Upper lobe of left lung (tissue), 6 donors: ENCODE measurements around the gene TIMM44. TPM values are rescaled to one million over a fixed set of nuclear protein-coding genes. Genes with fewer than 3 reads are reported as not detected.
A peak's percentile ranks its signal among the peaks of the same experiment; 100 is the strongest.

Experiments
- ATAC-seq, 2 donors: fragments of 200-7000 bp; cut with Tn5 transposase; one replicate each; pipeline ENCODE4 v1.9.1; 2022; ENCODE audit warnings: mild to moderate bottlenecking in 2 of 2, moderate library complexity in 2 of 2; ENCODE audit not compliant: low FRiP score in 2 of 2
- DNase-seq, 2 donors: peaks; one replicate each; pipeline ENCODE4 v3.0.0-alpha.2; 2019 to 2020
- H3K27ac ChIP-seq, 4 donors: fragments of 200-600 bp; sonication (generic); one replicate each; pipeline ENCODE4 v1.5.1; 2016 to 2019
- H3K27me3 ChIP-seq, 4 donors: fragments of 200-600 bp; sonication (generic); one replicate each; pipeline ENCODE4 v1.5.1; 2017 to 2019
- H3K36me3 ChIP-seq, 4 donors: fragments of 200-600 bp; sonication (generic); one replicate each; pipeline ENCODE4 v1.5.1; 2016 to 2019
- H3K4me1 ChIP-seq, 4 donors: fragments of 200-600 bp; sonication (generic); one replicate each; pipeline ENCODE4 v1.5.1; 2018 to 2019
- H3K4me3 ChIP-seq, 4 donors: fragments of 200-600 bp; sonication (generic); one replicate each; pipeline ENCODE4 v1.5.1; 2017 to 2019; ENCODE audit warnings: mild to moderate bottlenecking in 2 of 4, moderate library complexity in 1 of 4
- H3K9me3 ChIP-seq, 4 donors: fragments of 200-600 bp; sonication (generic); one replicate each; pipeline ENCODE4 v1.5.1; 2018 to 2019
- CTCF ChIP-seq, 6 experiments: fragments of 450-650 bp in 4 of 6; fragments of 200-600 bp in 2 of 6; sonication (generic) in 2 of 6; IDR thresholded peaks; one replicate each; pipeline ENCODE4 v1.5.1; 2016 to 2019; ENCODE audit warnings: antibody characterized with exemption in 6 of 6
- EP300 ChIP-seq, 4 donors: sonication (generic); formaldehyde crosslinking; IDR thresholded peaks; one replicate each; pipeline ENCODE4 v1.5.1; 2017; ENCODE audit warnings: antibody characterized with exemption in 4 of 4, control low read depth in 2 of 4
- POLR2A ChIP-seq, 4 donors: fragments of 450-650 bp; IDR thresholded peaks; one replicate each; pipeline ENCODE4 v1.5.1; 2016 to 2017; ENCODE audit warnings: antibody characterized with exemption in 4 of 4, mild to moderate bottlenecking in 2 of 4
- POLR2AphosphoS5 ChIP-seq, 2 donors: sonication (generic); formaldehyde crosslinking; IDR thresholded peaks; one replicate each; pipeline ENCODE4 v1.5.1; 2017; ENCODE audit warnings: antibody characterized with exemption in 2 of 2
- WGBS, 2 donors: methylation state at CpG; one replicate each; pipeline ENCODE4 v1.1.5; 2017 to 2018; 5-methylcytosine and 5-hydroxymethylcytosine counted together
- total RNA-seq, 6 donors: library from RNA; depleted of rRNA in 4 of 6; stranded (reverse); fragments of >200 nt in 4 of 6; gene quantifications; one replicate each; pipeline versions ENCODE4 v1.1.0 to v1.2.1, GENCODE V29; 2016 to 2021
- donor health status: DM: no; HTN: no; CAD: no; lungs with moderate emphysema.
- donor health status: DM: no; HTN: yes; CAD: no; lungs with severe emphysema.

TIMM44 gene
- total RNA-seq, 6 donors from 2014 or later: 39.8 to 83.2 (median 52.7) TPM

- DNase-seq (no peak), ATAC-seq (no peak)
- peak overlapping the region in 3 of 4 donors; percentile 55 to 78 (median 68) for H3K27ac ChIP-seq
- peaks cover 20 to 27% (median 21%) of the 10 kb centered on the region in 4 donors for H3K4me1 ChIP-seq
- H3K27me3 ChIP-seq: no peaks in the 10 kb centered on the region
- WGBS, 2 donors: 89 to 95% methylated on average over 11 to 18 of the region's 18 CpGs
- no peak for TF ChIP-seq EP300 (IDR thresholded peaks at IDR 0.05)
- TF ChIP-seq POLR2AphosphoS5 (IDR thresholded peaks at IDR 0.05): no peak
- H3K36me3 ChIP-seq: peaks cover 12 to 93% (median 54%) of the 10 kb centered on the region in 4 donors
- no peaks in the 10 kb centered on the region for H3K9me3 ChIP-seq
- no peak overlapping the region for H3K4me3 ChIP-seq
Measured at GRCh38 chr19:7983286-7983950, 40.0 kb upstream of the TIMM44 start.

- 70 to 73% methylated on average over 21 of the region's 21 CpGs for WGBS, 2 donors
- Histone ChIP-seq H3K4me1 (peaks cover 12 to 19% (median 14%) of the 10 kb centered on the region in 4 donors), H3K27me3 (no peaks in the 10 kb centered on the region), H3K36me3 (peaks cover 12 to 93% (median 57%) of the 10 kb centered on the region in 4 donors), H3K27ac (peak overlapping the region in 3 of 4 donors; percentile 53 to 78 (median 68)), H3K4me3 (no peak overlapping the region), H3K9me3 (no peaks in the 10 kb centered on the region)
- no peak for ATAC-seq
- no peak for TF ChIP-seq POLR2AphosphoS5 (IDR thresholded peaks at IDR 0.05)
- DNase-seq: no peak
Measured at GRCh38 chr19:7982651-7983099, 39.2 kb upstream of the TIMM44 start.

DNA sequence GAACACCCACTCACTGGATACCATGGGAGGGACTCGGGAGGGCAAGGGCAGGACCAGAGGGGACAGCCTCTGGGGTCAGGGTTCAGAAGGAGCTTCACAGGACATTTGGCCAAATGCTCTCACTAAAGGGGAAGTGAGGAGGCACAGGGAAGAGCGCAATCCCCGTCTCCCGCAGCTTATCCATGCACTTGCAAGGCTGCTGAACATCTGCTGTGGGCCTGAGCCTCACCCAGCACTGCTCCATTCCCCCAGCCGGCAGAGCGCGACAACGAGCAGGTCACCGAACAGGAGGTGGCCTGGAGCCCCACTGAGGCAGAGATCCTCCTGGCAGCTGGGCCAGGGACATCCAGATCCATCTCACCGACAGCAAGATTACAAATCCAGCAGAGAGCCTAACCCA, 38.6 kb upstream of the TIMM44 start:
- no peaks in the 10 kb centered on the region for H3K27me3 ChIP-seq
- ATAC-seq (no peak), DNase-seq (no peak)
- TF ChIP-seq POLR2AphosphoS5 (IDR thresholded peaks at IDR 0.05): no peak
- TF ChIP-seq CTCF (IDR thresholded peaks at IDR 0.05): no peak
- TF ChIP-seq EP300 (IDR thresholded peaks at IDR 0.05): no peak
- no peak for TF ChIP-seq POLR2A (IDR thresholded peaks at IDR 0.05)
- H3K4me3 ChIP-seq: no peak overlapping the region
- H3K9me3 ChIP-seq: no peaks in the 10 kb centered on the region
- 89 to 98% methylated on average over 10 of the region's 10 CpGs for WGBS, 2 donors
- H3K27ac ChIP-seq: peak overlapping the region; percentile 12 to 78 (median 60)
- peaks cover 7 to 14% (median 8%) of the 10 kb centered on the region in 4 donors for H3K4me1 ChIP-seq
- peaks cover 12 to 93% (median 62%) of the 10 kb centered on the region in 4 donors for H3K36me3 ChIP-seq

DNA sequence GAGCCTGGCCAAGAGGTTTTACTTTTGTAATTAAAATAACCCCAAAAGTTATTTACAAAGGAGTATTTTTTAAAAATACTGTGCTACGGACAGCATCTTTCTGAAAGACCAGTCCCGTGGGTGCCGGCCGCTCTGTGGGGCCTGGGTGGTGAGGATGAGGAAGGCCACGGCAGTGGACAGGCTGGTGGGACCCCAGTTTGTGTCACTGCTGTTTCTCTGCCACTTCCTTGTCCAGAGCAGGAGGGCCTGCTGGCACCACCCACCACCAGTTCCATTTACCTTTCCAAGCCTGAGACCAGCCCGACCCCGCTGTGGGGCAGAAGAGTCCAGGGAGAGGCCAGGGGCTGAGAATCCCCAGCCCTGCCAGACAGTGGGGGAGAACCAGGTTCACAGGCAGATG, 38.2 kb upstream of the TIMM44 start:
- DNase-seq: no peak
- 95 to 100% methylated on average over 5 to 7 of the region's 7 CpGs for WGBS, 2 donors
- TF ChIP-seq EP300 (IDR thresholded peaks at IDR 0.05): no peak
- no peak for TF ChIP-seq CTCF (IDR thresholded peaks at IDR 0.05)
- no peak for TF ChIP-seq POLR2A (IDR thresholded peaks at IDR 0.05)
- TF ChIP-seq POLR2AphosphoS5 (IDR thresholded peaks at IDR 0.05): no peak
- no peaks in the 10 kb centered on the region for H3K27me3 ChIP-seq
- no peaks in the 10 kb centered on the region for H3K9me3 ChIP-seq
- peaks cover 4 to 9% (median 4%) of the 10 kb centered on the region in 4 donors for H3K4me1 ChIP-seq
- ATAC-seq: no peak
- H3K27ac ChIP-seq: peak overlapping the region; percentile 12 to 78 (median 60)
- H3K4me3 ChIP-seq: no peak overlapping the region
- peaks cover 12 to 95% (median 65%) of the 10 kb centered on the region in 4 donors for H3K36me3 ChIP-seq

- H3K9me3 ChIP-seq: no peaks in the 10 kb centered on the region
- peak overlapping the region in 2 of 4 donors; percentile 68 to 78 for H3K27ac ChIP-seq
Measured at GRCh38 chr19:7981199-7981598, 37.7 kb upstream of the TIMM44 start.

More at GRCh38 chr19:7981199-7981598, 37.7 kb upstream of the TIMM44 start:
- no peak for TF ChIP-seq EP300 (IDR thresholded peaks at IDR 0.05)
- no peak for TF ChIP-seq CTCF (IDR thresholded peaks at IDR 0.05)
- TF ChIP-seq POLR2A (IDR thresholded peaks at IDR 0.05): no peak
- TF ChIP-seq POLR2AphosphoS5 (IDR thresholded peaks at IDR 0.05): no peak
- no peak for ATAC-seq
- H3K36me3 ChIP-seq: peaks cover 12 to 94% (median 67%) of the 10 kb centered on the region in 4 donors
- H3K4me1 ChIP-seq: peaks cover 0 to 5% (median 0%) of the 10 kb centered on the region in 4 donors
- DNase-seq: no peak
- no peak overlapping the region for H3K4me3 ChIP-seq
- WGBS, 2 donors: 89 to 92% methylated on average over 7 of the region's 7 CpGs
- H3K27me3 ChIP-seq: no peaks in the 10 kb centered on the region
